GM19099 (cell line): Measurements from ENCODE around the gene CDC37.

ENCODE experiments used
- POLR2A ChIP-seq: IDR thresholded peaks from 3 replicates; pipeline ENCODE4 v1.6.1; 2011; ENCODE audit warnings: low read depth; ENCODE audit not compliant: insufficient read length; ENCODE audit errors: extremely low read depth

CDC37 gene

GRCh38 chr19:10378124-10378523 lies 25.2 kb downstream of the CDC37 start:
- no peak for TF ChIP-seq POLR2A

- no peak for TF ChIP-seq POLR2A
Measured at GRCh38 chr19:10374931-10375330, 28.4 kb downstream of the CDC37 start.

GRCh38 chr19:10372690-10373089 lies 30.7 kb downstream of the CDC37 start:
- no peak for TF ChIP-seq POLR2A

- no peak for TF ChIP-seq POLR2A
Measured at GRCh38 chr19:10368101-10368803, 35.1 kb downstream of the CDC37 start.

GRCh38 chr19:10365518-10365917 lies 37.8 kb downstream of the CDC37 start:
- TF ChIP-seq POLR2A: no peak

- no peak for TF ChIP-seq POLR2A
Measured at GRCh38 chr19:10364644-10365043, 38.7 kb downstream of the CDC37 start.

GRCh38 chr19:10363789-10364281 lies 39.5 kb downstream of the CDC37 start:
- TF ChIP-seq POLR2A: no peak

GRCh38 chr19:10362259-10362658 lies 41.1 kb downstream of the CDC37 start:
- no peak for TF ChIP-seq POLR2A

GRCh38 chr19:10361569-10362011 lies 41.8 kb downstream of the CDC37 start:
- TF ChIP-seq POLR2A: no peak

GRCh38 chr19:10356431-10356830 lies 46.9 kb downstream of the CDC37 start:
- no peak for TF ChIP-seq POLR2A

- no peak for TF ChIP-seq POLR2A
Measured at GRCh38 chr19:10353793-10354391, 49.5 kb downstream of the CDC37 start.

GRCh38 chr19:10352764-10353671 lies 50.3 kb downstream of the CDC37 start:
- no peak for TF ChIP-seq POLR2A

GRCh38 chr19:10346509-10346908 lies 56.8 kb downstream of the CDC37 start:
- no peak for TF ChIP-seq POLR2A

- TF ChIP-seq POLR2A: no peak
Measured at GRCh38 chr19:10344780-10345179, 58.6 kb downstream of the CDC37 start.

- TF ChIP-seq POLR2A: no peak
Measured at GRCh38 chr19:10343495-10343894, 59.8 kb downstream of the CDC37 start.
